Gastrocnemius medialis (tissue), 4 donors: Measurements from ENCODE around the gene HES5.

Source experiments
- CTCF ChIP-seq, 5 experiments: fragments of 450-650 bp in 3 of 5; fragments of 200-600 bp in 2 of 5; sonication (generic) in 2 of 5; IDR thresholded peaks in 4 of 5; conservative IDR thresholded peaks in 1 of 5; 1 replicate in 4 of 5; 2 replicates in 1 of 5; pipeline ENCODE4 v1.5.1; 2016 to 2019; ENCODE audit warnings: antibody characterized with exemption in 5 of 5, mild to moderate bottlenecking in 3 of 5, moderate library complexity in 3 of 5
- POLR2A ChIP-seq, 2 donors: fragments of 450-650 bp; IDR thresholded peaks; one replicate each; pipeline ENCODE4 v1.6.1; 2017; ENCODE audit warnings: antibody characterized with exemption in 2 of 2, mild to moderate bottlenecking in 2 of 2, moderate library complexity in 2 of 2

GRCh38 chr1:2556678-2557481 lies 26.8 kb upstream of the HES5 start:
- TF ChIP-seq CTCF (IDR thresholded peaks at IDR 0.05 in 4 of 5, conservative IDR thresholded peaks at IDR 0.05 in 1 of 5): no peak
- no peak for TF ChIP-seq POLR2A (IDR thresholded peaks at IDR 0.05)
